Loucy (cell line): ENCODE measurements around the gene UBP1.

Experiments
- H2AFZ ChIP-seq: fragments of 200-600 bp; sonication (generic); 2 replicates; pipeline ENCODE4 v1.6.0; 2016; ENCODE audit warnings: antibody characterized with exemption, mild to moderate bottlenecking, low read length, moderate library complexity
- H3F3A ChIP-seq: fragments of 200-600 bp; 2 replicates; pipeline ENCODE4 v1.6.0; 2016; ENCODE audit warnings: antibody characterized with exemption, low read depth, mild to moderate bottlenecking
- H3K27me3 ChIP-seq: fragments of 200-600 bp; sonication (generic); 2 replicates; pipeline ENCODE4 v1.6.1; 2014; ENCODE audit warnings: low read length, mild to moderate bottlenecking; ENCODE audit not compliant: insufficient read depth, poor library complexity, severe bottlenecking
- H3K36me3 ChIP-seq: fragments of 200-600 bp; sonication (generic); 2 replicates; pipeline ENCODE4 v1.6.1; 2016; ENCODE audit warnings: low read length; ENCODE audit not compliant: insufficient read depth
- H3K4me1 ChIP-seq: fragments of 200-600 bp; sonication (generic); 2 replicates; pipeline ENCODE4 v1.5.1; 2014; ENCODE audit warnings: low read length, mild to moderate bottlenecking; ENCODE audit not compliant: insufficient read depth, poor library complexity, severe bottlenecking
- H3K4me2 ChIP-seq: fragments of 200-600 bp; sonication (generic); 2 replicates; pipeline ENCODE4 v1.6.0; 2014; ENCODE audit warnings: antibody characterized with exemption, low read length, low read depth, mild to moderate bottlenecking; ENCODE audit not compliant: poor library complexity, severe bottlenecking
- H3K4me3 ChIP-seq: fragments of 200-600 bp; sonication (generic); 2 replicates; pipeline ENCODE4 v1.5.1; 2014; ENCODE audit warnings: low read length, mild to moderate bottlenecking, mixed read lengths; ENCODE audit not compliant: poor library complexity, severe bottlenecking
- H3K79me2 ChIP-seq: fragments of 200-600 bp; sonication (generic); 2 replicates; pipeline ENCODE4 v1.6.1; 2014; ENCODE audit warnings: low read length; ENCODE audit not compliant: insufficient read depth
- H3K9ac ChIP-seq: fragments of 200-600 bp; sonication (generic); 2 replicates; pipeline ENCODE4 v1.6.0; 2014; ENCODE audit warnings: mild to moderate bottlenecking, low read depth, low read length, moderate library complexity; ENCODE audit not compliant: poor library complexity, severe bottlenecking
- H3K9me2 ChIP-seq: fragments of 200-600 bp; sonication (generic); replicated peaks from 2 replicates; pipeline ENCODE4 v1.6.1; 2016; ENCODE audit warnings: low read depth, low read length, mixed read lengths
- H3K9me3 ChIP-seq: fragments of 200-600 bp; sonication (generic); 2 replicates; pipeline ENCODE4 v1.6.1; 2014; ENCODE audit warnings: mild to moderate bottlenecking, antibody characterized with exemption, low read length, low read depth; ENCODE audit not compliant: insufficient read depth
- H4K20me1 ChIP-seq: fragments of 200-600 bp; sonication (generic); 2 replicates; pipeline ENCODE4 v1.6.0; 2014; ENCODE audit warnings: antibody characterized with exemption, low read length, mild to moderate bottlenecking; ENCODE audit not compliant: insufficient read depth, poor library complexity, severe bottlenecking
- EZH2phosphoT487 ChIP-seq: fragments of 200-600 bp; IDR thresholded peaks from 2 replicates; pipeline ENCODE4 v1.6.1; 2018; ENCODE audit warnings: antibody characterized with exemption, mild to moderate bottlenecking, moderate library complexity, borderline replicate concordance
- TF ChIP-seq, protein P1 (sequence below): fragments of 200-600 bp; sonication (generic); conservative IDR thresholded peaks from 2 replicates; pipeline ENCODE4 v1.5.1; 2014; ENCODE audit warnings: mild to moderate bottlenecking, antibody characterized with exemption, low read length

Gene UBP1

DNA sequence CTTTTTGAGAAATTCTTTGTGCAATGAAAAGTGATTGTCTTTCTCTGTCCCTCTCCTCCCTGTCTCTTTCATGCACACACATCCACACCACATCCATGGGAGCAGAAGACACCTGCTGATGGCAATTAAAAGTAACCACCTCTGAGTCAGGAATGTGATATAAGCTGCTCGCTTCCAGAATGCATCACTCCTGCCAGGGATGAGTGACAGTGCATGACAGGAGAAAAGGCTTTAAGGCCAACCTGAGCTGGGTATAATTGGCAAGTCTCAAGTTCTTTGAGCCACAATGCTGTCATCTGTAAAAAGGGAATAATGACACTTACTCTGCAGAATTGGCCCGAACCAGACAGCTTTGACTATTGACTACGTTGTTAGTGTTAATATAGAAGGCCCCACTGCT, 59.6 kb downstream of the UBP1 start:
- Histone ChIP-seq H3K9ac (no peak overlapping the region), H3K36me3 (no peaks in the 10 kb centered on the region), H4K20me1 (no peaks in the 10 kb centered on the region), H2AFZ (no peak overlapping the region), H3K4me1 (peaks cover 5% of the 10 kb centered on the region), H3F3A (no peaks in the 10 kb centered on the region), H3K27me3 (no peaks in the 10 kb centered on the region), H3K79me2 (no peaks in the 10 kb centered on the region), H3K9me3 (no peaks in the 10 kb centered on the region), H3K4me2 (no peak overlapping the region), H3K9me2 (no peaks in the 10 kb centered on the region), H3K4me3 (no peak overlapping the region)
- TF ChIP-seq EZH2phosphoT487, result no peak
- TF ChIP-seq, protein P1, sequence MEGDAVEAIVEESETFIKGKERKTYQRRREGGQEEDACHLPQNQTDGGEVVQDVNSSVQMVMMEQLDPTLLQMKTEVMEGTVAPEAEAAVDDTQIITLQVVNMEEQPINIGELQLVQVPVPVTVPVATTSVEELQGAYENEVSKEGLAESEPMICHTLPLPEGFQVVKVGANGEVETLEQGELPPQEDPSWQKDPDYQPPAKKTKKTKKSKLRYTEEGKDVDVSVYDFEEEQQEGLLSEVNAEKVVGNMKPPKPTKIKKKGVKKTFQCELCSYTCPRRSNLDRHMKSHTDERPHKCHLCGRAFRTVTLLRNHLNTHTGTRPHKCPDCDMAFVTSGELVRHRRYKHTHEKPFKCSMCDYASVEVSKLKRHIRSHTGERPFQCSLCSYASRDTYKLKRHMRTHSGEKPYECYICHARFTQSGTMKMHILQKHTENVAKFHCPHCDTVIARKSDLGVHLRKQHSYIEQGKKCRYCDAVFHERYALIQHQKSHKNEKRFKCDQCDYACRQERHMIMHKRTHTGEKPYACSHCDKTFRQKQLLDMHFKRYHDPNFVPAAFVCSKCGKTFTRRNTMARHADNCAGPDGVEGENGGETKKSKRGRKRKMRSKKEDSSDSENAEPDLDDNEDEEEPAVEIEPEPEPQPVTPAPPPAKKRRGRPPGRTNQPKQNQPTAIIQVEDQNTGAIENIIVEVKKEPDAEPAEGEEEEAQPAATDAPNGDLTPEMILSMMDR, result no peak

DNA sequence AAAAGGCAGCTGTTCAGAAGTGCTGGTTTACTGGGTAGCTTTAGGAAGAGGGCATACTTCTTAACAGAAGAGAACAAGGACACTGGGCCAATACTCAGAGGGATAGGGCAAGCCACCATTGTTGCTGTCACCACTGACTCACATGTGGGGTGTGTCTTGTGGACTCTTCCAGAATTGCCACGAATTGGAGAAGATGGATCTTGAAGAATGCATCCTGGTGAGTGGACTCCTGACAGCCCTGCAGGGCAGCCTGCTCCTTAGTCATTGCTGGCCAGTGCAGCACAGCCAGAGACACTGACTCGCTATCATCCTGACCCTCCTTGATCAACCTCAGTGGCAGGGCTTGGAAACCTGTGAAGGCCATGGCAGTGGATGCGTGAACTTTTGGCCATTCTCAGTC, 62.3 kb downstream of the UBP1 start:
- Histone ChIP-seq H3F3A (no peaks in the 10 kb centered on the region), H3K4me1 (no peaks in the 10 kb centered on the region), H4K20me1 (no peaks in the 10 kb centered on the region), H3K27me3 (no peaks in the 10 kb centered on the region), H3K4me2 (no peak overlapping the region), H3K79me2 (no peaks in the 10 kb centered on the region), H3K9me2 (no peaks in the 10 kb centered on the region), H3K36me3 (no peaks in the 10 kb centered on the region), H2AFZ (no peak overlapping the region), H3K9me3 (no peaks in the 10 kb centered on the region), H3K4me3 (no peak overlapping the region), H3K9ac (no peak overlapping the region)
- TF ChIP-seq, protein P1, result no peak
- TF ChIP-seq EZH2phosphoT487, result no peak

- Histone ChIP-seq H3K79me2 (no peaks in the 10 kb centered on the region), H3K4me3 (no peak overlapping the region), H3K9me3 (no peaks in the 10 kb centered on the region), H4K20me1 (no peaks in the 10 kb centered on the region), H3F3A (no peaks in the 10 kb centered on the region), H3K4me1 (no peaks in the 10 kb centered on the region), H3K27me3 (no peaks in the 10 kb centered on the region), H3K36me3 (no peaks in the 10 kb centered on the region), H3K9me2 (no peaks in the 10 kb centered on the region), H3K9ac (no peak overlapping the region), H2AFZ (no peak overlapping the region), H3K4me2 (no peak overlapping the region)
- no peak for TF ChIP-seq EZH2phosphoT487
- TF ChIP-seq, protein P1, result no peak
Measured at GRCh38 chr3:33377489-33377888, 62.7 kb downstream of the UBP1 start.
